Erythroblast (primary cell): ENCODE measurements around the gene ANKS3.

ENCODE experiments used
- GATA1 ChIP-seq: IDR thresholded peaks from 2 replicates; pipeline ENCODE4 v1.6.1; 2011; ENCODE audit warnings: low read depth, mild to moderate bottlenecking, control low read depth, low read length, moderate library complexity
- POLR2A ChIP-seq: IDR thresholded peaks from 2 replicates; pipeline ENCODE4 v1.6.1; 2011; ENCODE audit warnings: mild to moderate bottlenecking, low read length

GRCh38 chr16:4718466-4718865 is 15.6 kb downstream of the ANKS3 start:
- TF ChIP-seq POLR2A, result no peak
- no peak for TF ChIP-seq GATA1
